ENCODE measurements around the gene PDE6G.
"Not testable (repeated sequence)": the region's sequence is repeated elsewhere in the genome, so short reads cannot be mapped to it uniquely, and the experiment has no call there.

Gene PDE6G

DNA sequence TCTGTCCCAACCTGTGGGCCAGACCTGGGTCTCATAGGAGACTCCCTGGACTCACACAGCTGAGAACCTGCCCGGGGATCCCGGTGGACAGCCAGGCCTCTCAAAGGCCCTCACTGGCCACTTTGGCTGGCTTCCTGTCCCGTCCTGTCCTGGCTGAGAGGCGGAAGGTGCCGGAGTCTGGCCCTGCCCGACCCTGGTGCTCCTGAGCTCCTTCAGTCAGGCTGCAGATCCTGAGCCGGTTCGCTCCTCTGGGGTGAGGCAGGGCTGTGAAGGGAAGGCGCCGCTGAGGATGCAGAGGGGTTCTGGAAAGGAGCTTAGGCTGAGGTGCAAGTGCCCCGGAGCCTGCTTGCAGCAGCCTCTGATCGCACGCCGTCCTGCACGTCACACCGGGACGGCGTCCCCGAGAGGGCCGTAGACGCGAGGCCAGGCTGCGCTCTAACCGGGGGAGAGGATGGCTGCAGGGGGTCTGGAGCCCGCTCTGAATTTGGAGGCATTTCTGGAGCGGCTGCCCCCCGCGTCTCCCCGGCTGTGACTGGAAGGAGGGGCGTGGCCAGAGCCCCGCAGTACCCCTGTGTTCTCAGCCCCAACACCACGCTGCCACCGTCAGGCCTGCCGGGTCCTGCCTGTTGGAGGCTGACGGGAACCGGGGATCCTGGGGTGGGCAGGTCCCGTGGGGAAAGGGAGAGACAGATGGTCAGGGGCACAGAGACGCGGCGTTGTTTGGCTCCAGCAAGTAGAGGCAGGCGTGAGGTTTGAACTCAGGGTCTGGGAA is 31.6 kb upstream of the PDE6G start:
- DNase-seq (ENCODE audit: low read depth in 3 of 3), result no peak

GRCh38 chr17:81686614-81687013 is 30.3 kb upstream of the PDE6G start:
- no peak for DNase-seq (ENCODE audit: low read depth in 3 of 3)

- peak; percentile 31 to 61 (median 45) for DNase-seq (ENCODE audit: low read depth in 3 of 3)
These were observed 28.8 kb upstream of the PDE6G start for GRCh38 chr17:81685108-81685507.

DNA sequence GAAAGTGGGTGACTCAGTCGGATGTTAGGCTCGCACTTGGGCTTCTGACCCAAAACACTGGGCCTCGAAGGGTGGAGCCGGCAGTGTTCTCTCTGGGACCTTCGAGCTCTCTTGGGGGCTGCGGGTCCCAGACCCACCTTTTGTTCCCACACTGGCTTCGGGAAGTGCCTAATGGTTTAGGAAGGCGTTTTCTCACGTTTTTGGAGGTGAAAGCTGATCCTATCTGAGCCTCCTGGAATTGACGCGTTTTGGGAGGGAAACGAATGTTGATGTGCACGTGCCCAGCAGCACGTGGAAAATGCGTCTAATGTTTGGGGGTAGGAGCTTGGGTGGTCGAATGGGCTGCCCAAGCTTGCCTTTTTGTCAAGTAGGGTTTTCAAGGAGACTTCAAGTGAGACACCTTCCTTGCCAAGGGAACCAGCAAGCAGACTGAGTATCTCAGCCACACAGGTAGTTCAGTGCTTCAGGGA is 28.1 kb upstream of the PDE6G start:
- DNase-seq (ENCODE audit: low read depth in 3 of 3), result no peak

- peak; percentile 95 to 97 (median 95) for DNase-seq (ENCODE audit: low read depth in 3 of 3)
These were observed 27.5 kb upstream of the PDE6G start, which contains the start of the genes ARL16 and HGS for GRCh38 chr17:81683584-81684441. TSS of gene ARL16 (minus strand) at chr17:81683797. CDS start at chr17:81683753, 44 bp downstream. TSS of gene HGS (plus strand) at chr17:81684011. CDS start at chr17:81684067, 56 bp downstream.

DNA sequence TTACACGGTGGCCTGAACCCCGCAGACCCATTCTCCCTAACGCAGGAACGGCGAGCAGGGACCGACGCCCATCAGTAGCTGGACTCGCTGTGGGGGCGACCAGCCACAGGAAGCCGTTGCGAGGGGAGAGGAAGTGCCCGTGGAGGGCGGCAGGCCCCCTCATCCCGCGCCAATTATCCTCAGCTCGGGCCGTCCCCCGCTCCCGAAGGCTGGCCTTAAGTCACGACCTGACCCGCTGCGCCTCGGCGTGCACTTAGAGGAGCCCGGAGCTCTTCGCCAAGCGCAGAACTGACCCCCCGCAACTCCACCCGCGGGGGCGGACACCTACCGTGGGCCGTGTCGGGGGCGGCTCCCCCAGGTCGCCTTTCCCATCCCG is 26.9 kb upstream of the PDE6G start:
- DNase-seq (ENCODE audit: low read depth in 3 of 3), result no peak

DNA sequence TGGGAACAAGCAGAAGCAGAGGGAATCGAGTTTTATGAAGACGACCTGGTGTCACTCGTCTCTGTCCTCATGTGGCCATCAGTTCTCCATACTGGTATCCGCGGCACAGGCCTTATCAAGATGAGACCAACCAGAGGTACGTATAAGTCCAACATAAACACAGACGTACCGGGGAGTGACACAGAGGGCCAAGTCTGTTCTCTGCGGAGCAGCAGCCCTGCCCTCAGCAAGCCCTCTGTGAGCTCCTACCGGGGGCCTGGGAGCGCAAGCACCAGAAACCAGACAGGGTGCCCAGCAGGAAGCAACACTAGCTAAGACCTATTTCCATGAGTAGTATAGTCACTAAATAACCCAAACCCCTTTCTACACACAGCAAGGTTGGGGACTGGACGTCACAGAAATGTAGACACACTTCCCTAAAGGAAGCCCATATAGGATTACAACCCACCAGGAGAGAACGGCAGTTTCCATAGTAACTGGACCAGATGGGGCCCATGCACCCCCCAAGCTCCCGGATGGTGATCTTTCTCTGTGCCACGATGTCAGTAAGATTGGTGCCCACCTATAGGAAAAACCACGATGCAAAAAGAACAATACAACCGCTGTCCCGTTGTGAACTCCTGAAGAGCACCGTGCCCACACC is 26.3 kb upstream of the PDE6G start:
- no peak for DNase-seq (ENCODE audit: low read depth in 3 of 3)

GRCh38 chr17:81681672-81682071 is 25.3 kb upstream of the PDE6G start:
- DNase-seq (ENCODE audit: low read depth in 3 of 3), result no peak

GRCh38 chr17:81680150-81680549 is 23.8 kb upstream of the PDE6G start:
- no peak for DNase-seq (ENCODE audit: low read depth in 3 of 3)

DNA sequence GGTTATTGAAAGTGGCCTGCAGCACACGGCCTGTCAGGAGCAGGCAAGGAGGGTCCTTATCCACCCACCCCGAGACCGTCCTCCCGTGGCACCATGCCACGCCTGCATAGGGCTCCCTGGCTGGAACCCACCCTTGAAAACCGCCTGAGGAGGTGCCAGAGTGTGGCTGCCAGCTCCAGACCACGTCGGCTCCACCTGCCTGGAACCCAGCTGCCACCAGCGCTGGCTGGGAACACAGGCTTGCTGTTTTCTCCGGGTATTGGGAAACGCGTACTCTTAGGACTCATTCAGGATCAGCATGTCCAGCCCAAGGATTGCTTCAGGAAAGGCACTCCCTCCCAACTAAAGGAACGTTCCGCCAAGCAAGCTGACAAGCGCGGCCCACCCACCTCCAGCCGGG is 20.6 kb upstream of the PDE6G start:
- DNase-seq (ENCODE audit: low read depth in 3 of 3), result no peak

DNA sequence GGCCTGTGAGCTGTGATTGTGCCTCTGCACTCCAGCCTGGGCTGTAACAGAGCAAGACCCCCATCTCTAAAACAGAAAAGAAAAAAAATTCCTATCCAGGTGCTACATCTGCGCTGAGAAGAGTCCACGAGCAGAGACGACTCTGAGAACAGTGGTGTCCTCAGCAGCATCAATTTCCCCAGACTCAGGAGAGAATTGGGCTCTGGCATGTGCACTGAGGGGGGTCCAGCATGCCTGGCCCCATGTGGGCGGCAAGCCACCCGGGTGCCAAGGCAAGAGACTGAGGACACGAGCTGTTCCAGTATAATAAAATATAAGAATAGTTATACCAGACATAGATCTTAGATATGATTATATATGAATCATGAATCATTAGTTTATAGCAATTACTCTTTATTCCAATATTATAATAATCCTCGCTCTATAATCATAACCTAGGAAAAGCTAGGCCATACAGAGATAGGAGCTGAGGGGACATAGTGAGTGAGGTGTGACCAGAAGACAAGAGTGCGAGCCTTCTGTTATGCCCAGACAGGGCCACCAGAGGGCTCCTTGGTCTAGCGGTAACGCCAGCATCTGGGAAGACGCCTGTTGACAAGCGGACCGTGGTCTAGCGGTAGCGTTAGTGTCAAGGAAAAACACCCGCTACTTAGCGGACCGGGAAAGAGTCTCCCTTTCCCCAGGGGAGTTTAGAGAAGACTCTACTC is 19.3 kb upstream of the PDE6G start:
- not testable (repeated sequence) for DNase-seq (ENCODE audit: low read depth in 3 of 3)

DNA sequence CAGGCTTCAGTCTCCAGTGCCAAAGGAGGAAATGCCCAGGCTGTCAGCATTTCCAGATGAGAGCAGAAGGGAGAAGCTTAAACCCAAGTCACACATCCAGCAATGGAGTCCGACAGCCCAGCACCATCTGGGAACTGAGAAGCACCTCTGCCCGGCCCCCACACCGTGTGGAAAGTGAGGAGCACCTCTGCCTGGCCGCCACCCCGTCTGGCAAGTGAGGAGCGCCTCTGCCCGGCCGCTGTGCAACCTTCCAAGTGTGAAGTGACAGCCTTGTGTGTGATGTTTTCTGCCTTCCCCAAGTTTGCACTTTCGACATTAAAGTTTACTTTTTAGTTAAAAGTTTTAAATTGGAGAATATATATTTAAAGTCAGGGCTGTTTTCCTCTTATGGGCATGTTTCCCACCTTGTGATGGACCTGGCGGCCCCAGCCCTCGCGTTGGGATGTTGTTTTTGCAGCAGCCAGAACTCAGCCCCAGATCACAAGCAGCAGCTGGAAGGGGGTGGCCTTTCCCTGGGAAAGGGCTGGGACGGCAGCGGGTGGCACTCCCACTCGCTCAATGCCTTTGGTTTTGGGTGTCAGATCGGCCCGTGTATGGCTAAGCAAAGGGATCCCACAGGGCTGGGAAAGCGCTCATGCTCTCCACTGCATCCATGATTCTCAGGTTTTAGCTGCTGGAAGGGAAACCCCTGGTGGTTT is 17.4 kb upstream of the PDE6G start:
- DNase-seq (ENCODE audit: low read depth in 3 of 3), result no peak

GRCh38 chr17:81672954-81673353 is 16.6 kb upstream of the PDE6G start:
- no peak for DNase-seq (ENCODE audit: low read depth in 3 of 3)

DNA sequence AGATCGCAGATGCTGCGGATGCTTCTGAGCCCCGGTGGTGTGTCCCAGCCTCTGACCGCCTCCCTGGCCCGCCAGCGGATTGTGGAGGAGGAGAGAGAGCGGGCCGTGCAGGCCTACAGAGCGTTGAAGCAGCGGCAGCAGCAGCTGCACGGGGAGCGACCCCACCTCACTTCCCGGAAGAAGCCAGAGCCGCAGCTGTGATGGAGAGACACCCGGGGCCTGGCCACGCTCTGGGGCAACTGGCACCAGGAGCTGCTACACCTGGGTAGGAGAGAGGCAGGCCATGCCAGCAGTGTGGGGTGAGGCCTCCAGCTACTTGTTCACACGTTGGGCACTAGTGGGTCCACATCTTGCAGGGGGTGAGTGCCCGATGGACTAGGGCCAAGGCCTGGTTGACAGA is 16.2 kb upstream of the PDE6G start:
- no peak for DNase-seq (ENCODE audit: low read depth in 3 of 3)

- DNase-seq (ENCODE audit: low read depth in 3 of 3), result no peak
These were observed 11.4 kb upstream of the PDE6G start for GRCh38 chr17:81667754-81668153.

DNA sequence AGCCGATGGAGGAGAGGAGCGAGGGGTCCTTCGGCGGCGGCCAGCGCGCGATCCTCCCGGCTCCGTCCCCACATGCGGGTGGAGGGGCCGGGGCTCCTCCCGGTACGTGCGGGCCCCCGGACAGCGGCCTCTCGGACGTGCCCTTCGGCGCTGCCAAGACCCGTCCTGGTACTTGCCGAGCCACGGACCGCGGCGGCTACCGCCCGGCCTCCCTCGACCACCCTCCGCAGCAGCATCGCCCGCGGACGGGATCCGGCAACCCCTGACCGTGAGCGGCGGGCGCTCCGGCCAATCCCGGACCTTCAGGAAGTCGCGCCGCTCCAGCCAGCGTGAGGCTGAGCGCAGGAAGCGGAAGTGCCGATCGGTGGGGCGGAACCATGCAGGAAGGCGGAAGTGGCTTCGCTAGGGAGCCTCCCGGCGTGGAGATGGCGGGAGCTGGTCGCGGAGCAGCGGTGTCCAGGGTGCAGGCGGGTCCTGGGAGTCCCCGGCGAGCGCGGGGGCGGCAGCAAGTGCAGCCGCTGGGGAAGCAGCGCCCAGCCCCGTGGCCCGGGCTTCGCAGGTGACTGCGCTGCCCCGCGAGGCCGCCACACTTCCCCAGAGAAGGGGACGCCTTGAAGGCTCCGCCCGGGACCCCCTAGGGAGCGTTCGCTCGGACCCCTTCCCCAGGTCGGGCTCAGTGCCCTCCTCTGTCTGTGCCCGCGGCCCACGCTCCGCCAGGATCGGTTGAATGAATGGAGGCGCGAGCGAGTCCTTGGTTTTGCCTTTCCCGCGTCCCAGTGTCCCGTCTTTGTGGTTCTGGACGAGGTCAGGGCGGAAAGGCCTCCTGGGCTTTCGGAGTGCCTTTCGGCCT is 10.2 kb upstream of the PDE6G start, which contains the start of the genes CCDC137 and OXLD1:
Gene CCDC137 (plus strand): TSS at position 396 of the 850 bp plus-strand sequence. CDS start 30 bp downstream, at position 426.
Gene OXLD1 (minus strand): TSS at position 264 of the 850 bp plus-strand sequence. CDS start 28 bp downstream, at position 236.
- DNase-seq (ENCODE audit: low read depth in 3 of 3), result peak; percentile 85 to 94 (median 87)

DNA sequence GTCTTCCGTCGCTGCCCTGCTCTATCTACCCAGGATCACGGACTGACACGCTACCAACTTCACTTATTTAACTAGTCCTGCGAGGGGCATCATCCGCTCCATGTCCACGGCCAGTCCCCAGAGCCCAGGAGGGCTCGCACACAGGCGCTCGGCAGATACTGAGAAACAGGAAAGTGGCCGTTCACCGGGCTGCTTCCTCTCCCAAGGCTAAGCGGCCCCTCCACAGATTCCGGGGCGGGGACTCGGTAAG is 9.7 kb upstream of the PDE6G start:
- DNase-seq (ENCODE audit: low read depth in 3 of 3), result no peak

- peak; percentile 41 to 70 (median 47) for DNase-seq (ENCODE audit: low read depth in 3 of 3)
These were observed 9.1 kb upstream of the PDE6G start for GRCh38 chr17:81665205-81666091.

GRCh38 chr17:81664051-81664470 is 7.7 kb upstream of the PDE6G start:
- no peak for DNase-seq (ENCODE audit: low read depth in 3 of 3)

Measured in stimulated activated CD4-positive, alpha-beta T cell treated with anti-CD3 and anti-CD28 coated beads, TNF-alpha, amount 100 ng/mL, for 24 hours (primary cell).